Tibial artery (tissue), 4 donors: Measurements from ENCODE around the gene FUBP1.

ENCODE experiments used
- DNase-seq, 2 donors: peaks; one replicate each; pipeline ENCODE4 v3.0.0-alpha.2; 2019
- H3K27ac ChIP-seq, 2 donors: fragments of 200-600 bp; sonication (generic) in 1 of 2; 1 replicate in 1 of 2; 2 replicates in 1 of 2; pipeline ENCODE4 v1.5.1; 2018 to 2019; ENCODE audit warnings: mild to moderate bottlenecking in 1 of 2
- H3K27me3 ChIP-seq, 2 donors: fragments of 200-600 bp; sonication (generic) in 1 of 2; one replicate each; pipeline versions ENCODE4 v1.5.1 to v1.6.0; 2016 to 2019
- H3K36me3 ChIP-seq, 3 donors: fragments of 200-600 bp; sonication (generic) in 2 of 3; one replicate each; pipeline ENCODE4 v1.5.1; 2016 to 2019; ENCODE audit warnings: mild to moderate bottlenecking in 2 of 3
- H3K4me1 ChIP-seq, 4 donors: fragments of 200-600 bp; sonication (generic) in 2 of 4; 1 replicate in 3 of 4; 2 replicates in 1 of 4; pipeline ENCODE4 v1.5.1; 2016 to 2019
- H3K4me3 ChIP-seq, 2 donors: fragments of 200-600 bp; sonication (generic) in 1 of 2; 1 replicate in 1 of 2; 2 replicates in 1 of 2; pipeline ENCODE4 v1.5.1; 2018 to 2019; ENCODE audit warnings: mild to moderate bottlenecking in 2 of 2
- H3K9me3 ChIP-seq, 3 donors: fragments of 200-600 bp; sonication (generic) in 1 of 3; one replicate each; pipeline ENCODE4 v1.5.1; 2016 to 2019
- intact Hi-C: fragments of 100-400 bp; cut with DNase I; formaldehyde crosslinking; loops from one replicate; pipeline ENCODE4 v1.15.0; 2023; ENCODE audit warnings: low total_unique reads
- TF ChIP-seq, protein P1 (sequence below), 2 experiments: fragments of 200-600 bp in 1 of 2; fragments of 450-650 bp in 1 of 2; IDR thresholded peaks; one replicate each; pipeline ENCODE4 v1.5.1; 2017 to 2019; ENCODE audit warnings: antibody characterized with exemption in 2 of 2, mild to moderate bottlenecking in 1 of 2, moderate library complexity in 1 of 2

The FUBP1 gene

DNA sequence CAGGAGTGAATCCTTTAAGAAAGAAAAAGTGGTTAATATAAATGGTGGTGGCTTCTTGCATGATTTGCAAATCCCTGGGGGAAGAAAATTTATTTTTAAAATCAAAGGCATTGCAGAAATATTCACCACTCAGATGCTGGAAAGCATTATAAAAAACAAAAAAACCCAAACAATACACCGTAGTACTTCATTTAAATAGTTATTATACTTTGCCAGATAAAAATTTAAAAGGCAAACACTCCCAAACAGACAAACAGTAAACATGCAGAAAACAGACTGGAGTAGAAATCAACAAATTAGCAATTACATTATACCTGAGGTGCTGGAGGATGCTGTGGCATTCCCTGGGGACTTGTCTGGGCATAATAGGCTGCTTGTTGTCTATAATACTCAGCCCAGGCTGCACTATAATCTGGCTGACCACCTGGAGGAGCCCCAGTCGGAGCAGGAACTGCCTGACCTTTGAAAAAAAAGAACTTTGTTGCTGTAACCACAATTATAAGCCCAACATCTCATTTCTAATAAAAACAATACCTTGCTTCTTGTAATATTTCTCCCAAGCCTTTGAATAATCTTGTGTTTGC is 29.9 kb downstream of the FUBP1 start:
- peaks cover 66 to 82% (median 72%) of the 10 kb centered on the region in 3 donors for H3K36me3 ChIP-seq

DNA sequence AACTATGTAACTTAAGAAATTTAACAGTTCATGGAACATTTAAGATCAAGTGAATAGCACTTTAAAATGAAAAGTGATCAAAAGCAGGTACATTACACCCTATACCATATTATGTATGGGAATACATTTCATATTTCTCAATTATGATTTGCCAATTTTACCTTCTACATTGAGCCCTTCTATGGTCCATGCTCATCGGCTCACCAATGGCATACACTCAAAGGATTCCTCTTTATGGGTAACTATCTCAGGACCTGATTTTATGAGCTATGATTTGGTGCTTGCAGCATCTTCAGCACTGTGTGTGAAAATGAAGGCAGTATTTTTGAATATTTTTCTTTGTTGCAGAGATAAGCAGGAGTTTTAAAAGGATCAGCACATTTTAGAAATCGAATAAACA is 33.5 kb downstream of the FUBP1 start:
- H3K9me3 ChIP-seq: no peaks in the 10 kb centered on the region
- H3K4me1 ChIP-seq: peaks cover 0 to 47% (median 11%) of the 10 kb centered on the region in 4 donors
- H3K27ac ChIP-seq: no peak overlapping the region
- peaks cover 67 to 80% (median 76%) of the 10 kb centered on the region in 3 donors for H3K36me3 ChIP-seq
- TF ChIP-seq, protein P1, sequence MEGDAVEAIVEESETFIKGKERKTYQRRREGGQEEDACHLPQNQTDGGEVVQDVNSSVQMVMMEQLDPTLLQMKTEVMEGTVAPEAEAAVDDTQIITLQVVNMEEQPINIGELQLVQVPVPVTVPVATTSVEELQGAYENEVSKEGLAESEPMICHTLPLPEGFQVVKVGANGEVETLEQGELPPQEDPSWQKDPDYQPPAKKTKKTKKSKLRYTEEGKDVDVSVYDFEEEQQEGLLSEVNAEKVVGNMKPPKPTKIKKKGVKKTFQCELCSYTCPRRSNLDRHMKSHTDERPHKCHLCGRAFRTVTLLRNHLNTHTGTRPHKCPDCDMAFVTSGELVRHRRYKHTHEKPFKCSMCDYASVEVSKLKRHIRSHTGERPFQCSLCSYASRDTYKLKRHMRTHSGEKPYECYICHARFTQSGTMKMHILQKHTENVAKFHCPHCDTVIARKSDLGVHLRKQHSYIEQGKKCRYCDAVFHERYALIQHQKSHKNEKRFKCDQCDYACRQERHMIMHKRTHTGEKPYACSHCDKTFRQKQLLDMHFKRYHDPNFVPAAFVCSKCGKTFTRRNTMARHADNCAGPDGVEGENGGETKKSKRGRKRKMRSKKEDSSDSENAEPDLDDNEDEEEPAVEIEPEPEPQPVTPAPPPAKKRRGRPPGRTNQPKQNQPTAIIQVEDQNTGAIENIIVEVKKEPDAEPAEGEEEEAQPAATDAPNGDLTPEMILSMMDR (IDR thresholded peaks at IDR 0.05): no peak
- no peak for DNase-seq
- intact Hi-C loops: no loop called here
- H3K27me3 ChIP-seq: no peaks in the 10 kb centered on the region
- no peak overlapping the region for H3K4me3 ChIP-seq

More for the DNA sequence above, 29.9 kb downstream of the FUBP1 start:
- DNase-seq: no peak
- intact Hi-C loops: no loop called here
- no peak overlapping the region for H3K4me3 ChIP-seq
- H3K27ac ChIP-seq: no peak overlapping the region
- TF ChIP-seq, protein P1 (IDR thresholded peaks at IDR 0.05): no peak
- H3K27me3 ChIP-seq: no peaks in the 10 kb centered on the region
- H3K4me1 ChIP-seq: peaks cover 0 to 46% (median 13%) of the 10 kb centered on the region in 4 donors
- no peaks in the 10 kb centered on the region for H3K9me3 ChIP-seq

- H3K27ac ChIP-seq: peak overlapping the region in 1 of 2 donors; percentile 5
- intact Hi-C loops: no loop called here
Observed at GRCh38 chr1:77942400-77943140, 36.3 kb downstream of the FUBP1 start.

DNA sequence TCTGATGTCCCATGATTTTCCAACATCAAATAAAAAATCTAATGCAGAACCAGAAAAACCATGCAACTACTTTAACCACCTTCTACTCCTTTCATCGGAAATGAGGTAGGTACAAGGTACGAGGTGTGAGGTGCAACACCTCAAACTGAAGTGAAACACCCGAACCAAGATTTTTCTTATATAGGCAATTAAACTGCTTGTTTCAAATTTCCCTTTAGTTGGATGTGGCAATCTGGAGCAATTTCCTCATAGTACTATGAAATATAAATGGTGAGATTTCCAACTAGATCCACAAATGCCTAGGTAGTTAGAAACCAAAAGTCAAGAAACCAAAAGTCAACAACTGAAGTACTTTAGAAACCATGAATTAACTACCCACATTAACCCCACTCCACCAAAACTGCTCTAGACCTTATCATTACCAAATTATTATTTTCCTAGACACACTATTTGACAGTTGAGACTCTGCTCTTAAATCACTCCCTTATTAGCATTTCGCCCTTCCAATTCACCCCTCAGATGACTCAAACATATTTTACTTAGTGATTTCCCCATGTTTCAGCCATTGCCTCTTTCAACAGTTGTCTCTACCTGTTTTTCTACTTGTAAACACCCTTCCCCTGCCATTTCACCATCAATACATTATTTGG is 37.8 kb downstream of the FUBP1 start:
- peaks cover 68 to 87% (median 75%) of the 10 kb centered on the region in 3 donors for H3K36me3 ChIP-seq
- no peak for DNase-seq
- no peak overlapping the region for H3K27ac ChIP-seq
- H3K9me3 ChIP-seq: no peaks in the 10 kb centered on the region
- no peaks in the 10 kb centered on the region for H3K27me3 ChIP-seq
- TF ChIP-seq, protein P1 (IDR thresholded peaks at IDR 0.05): no peak
- peaks cover 0 to 11% (median 0%) of the 10 kb centered on the region in 4 donors for H3K4me1 ChIP-seq
- intact Hi-C loops: no loop called here
- no peak overlapping the region for H3K4me3 ChIP-seq

More at GRCh38 chr1:77942400-77943140, 36.3 kb downstream of the FUBP1 start:
- TF ChIP-seq, protein P1 (IDR thresholded peaks at IDR 0.05): no peak
- DNase-seq: no peak
- Histone ChIP-seq H3K9me3 (no peaks in the 10 kb centered on the region), H3K4me1 (peaks cover 0 to 24% (median 0%) of the 10 kb centered on the region in 4 donors), H3K4me3 (no peak overlapping the region), H3K36me3 (peaks cover 69 to 86% (median 75%) of the 10 kb centered on the region in 3 donors), H3K27me3 (no peaks in the 10 kb centered on the region)

DNA sequence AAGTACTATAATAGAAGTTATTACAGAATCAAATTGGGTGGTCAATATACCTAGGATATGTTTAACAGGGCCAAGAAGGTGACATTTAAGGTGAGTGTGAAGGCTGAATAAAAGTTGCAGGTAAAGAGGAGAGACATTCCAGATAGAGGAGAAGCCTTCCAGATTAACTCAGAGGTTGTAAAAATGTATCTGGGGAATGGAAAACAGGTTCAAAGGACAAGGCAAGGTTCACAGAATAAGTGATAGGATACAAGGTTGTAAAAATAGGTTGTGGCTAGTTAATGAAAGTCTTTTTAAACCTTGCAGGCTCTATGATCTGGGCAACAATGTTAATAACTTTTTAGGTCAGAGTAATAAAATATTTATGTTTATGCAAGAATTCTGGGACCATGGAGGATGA is 40.2 kb downstream of the FUBP1 start:
- no peaks in the 10 kb centered on the region for H3K27me3 ChIP-seq
- TF ChIP-seq, protein P1 (IDR thresholded peaks at IDR 0.05): no peak
- no peak overlapping the region for H3K4me3 ChIP-seq
- H3K27ac ChIP-seq: no peak overlapping the region
- no peak for DNase-seq
- intact Hi-C loops: no loop called here
- no peaks in the 10 kb centered on the region for H3K9me3 ChIP-seq
- H3K36me3 ChIP-seq: peaks cover 75 to 92% (median 87%) of the 10 kb centered on the region in 3 donors
- peaks cover 0 to 11% (median 0%) of the 10 kb centered on the region in 4 donors for H3K4me1 ChIP-seq
